ENCODE results near the gene DTYMK. TPM values are rescaled to one million over a fixed set of nuclear protein-coding genes. Genes with fewer than 3 reads are reported as not detected.
A peak's percentile ranks its signal among the peaks of the same experiment; 100 is the strongest.

Gene DTYMK
- total and polyA plus RNA-seq, 10 of the 15 experiments (the other 5 are each of a cell fraction or from before 2014, with no cell fraction given): 7.0 to 220 (median 59.3) TPM

GRCh38 chr2:241637018-241637794 lies 49.4 kb downstream of the DTYMK start, which contains the start of the genes ATG4B and THAP4 (continued):
- TF ChIP-seq REST (IDR thresholded peaks at IDR 0.05; ENCODE audit: low read depth, low read length) (no peak), IRF4 (IDR thresholded peaks at IDR 0.05; ENCODE audit: low read depth, low read length) (no peak), TCF7 (IDR thresholded peaks at IDR 0.05; ENCODE audit: borderline replicate concordance) (no peak), TCF3 (IDR thresholded peaks at IDR 0.05; ENCODE audit: borderline replicate concordance, insufficient read depth, low read depth, low read length) (0 out of 2 replicates have a peak, but pooled peaks have one; percentile 33), GATAD2B (conservative IDR thresholded peaks at IDR 0.05; ENCODE audit: low read depth) (no peak; the same call in 1 of the 2 replicates), POLR2A (IDR thresholded peaks at IDR 0.05; ENCODE audit: low read depth, low read length) (peak; percentile 92), KAT2A (conservative IDR thresholded peaks at IDR 0.05; ENCODE audit: control insufficient read depth, low read depth, low read length) (no peak), KDM1A (IDR thresholded peaks at IDR 0.05; ENCODE audit: borderline replicate concordance) (no peak), SMAD1 (IDR thresholded peaks at IDR 0.05; ENCODE audit: low read depth, partially characterized antibody) (no peak), BACH1 (IDR thresholded peaks at IDR 0.05; ENCODE audit: borderline replicate concordance) (no peak), CHD2 (IDR thresholded peaks at IDR 0.05; ENCODE audit: borderline replicate concordance, low read depth, low read length) (peak; percentile 42; the same call in 1 of the 2 replicates), ETV6 (conservative IDR thresholded peaks at IDR 0.05 in 1 of 2, IDR thresholded peaks at IDR 0.05 in 1 of 2; ENCODE audit: borderline replicate concordance in 1 of 2, low read depth in 1 of 2) (no peak), SREBF1 (IDR thresholded peaks at IDR 0.05; ENCODE audit: low read length) (no peak), MXI1 (IDR thresholded peaks at IDR 0.05; ENCODE audit: low read depth, low read length) (peak; percentile 84), MTA2 (IDR thresholded peaks at IDR 0.05; ENCODE audit: low read depth) (no peak), FOS (IDR thresholded peaks at IDR 0.05; ENCODE audit: borderline replicate concordance, extremely low read depth, insufficient read length) (no peak), ZBTB4 (CRISPR knock-in tag; IDR thresholded peaks at IDR 0.05) (no peak), NRF1 (conservative IDR thresholded peaks at IDR 0.05; ENCODE audit: low read depth, low read length) (no peak), NR2F1 (conservative IDR thresholded peaks at IDR 0.05) (no peak; the same call in 1 of the 2 replicates), YY1 (IDR thresholded peaks at IDR 0.05; ENCODE audit: low read depth, low read length) (peak; percentile 99), CEBPZ (IDR thresholded peaks at IDR 0.05; ENCODE audit: low read depth, low read length) (no peak)

Measured in GM12878 (cell line).